NOMO-1 (cell line): ENCODE data around the gene EXPH5.

ENCODE experiments used
- DNase-seq, 2 experiments: peaks; one replicate each; lab custom pipeline; 2025; ENCODE audit not compliant: unreplicated experiment in 2 of 2; lab: John Stamatoyannopoulos, UW

The EXPH5 gene

GRCh38 chr11:108474664-108475463, 118.7 kb downstream of the EXPH5 start:
- no peak for DNase-seq

- DNase-seq, result no peak
These were observed 120.9 kb downstream of the EXPH5 start for GRCh38 chr11:108472681-108473080.

DNA sequence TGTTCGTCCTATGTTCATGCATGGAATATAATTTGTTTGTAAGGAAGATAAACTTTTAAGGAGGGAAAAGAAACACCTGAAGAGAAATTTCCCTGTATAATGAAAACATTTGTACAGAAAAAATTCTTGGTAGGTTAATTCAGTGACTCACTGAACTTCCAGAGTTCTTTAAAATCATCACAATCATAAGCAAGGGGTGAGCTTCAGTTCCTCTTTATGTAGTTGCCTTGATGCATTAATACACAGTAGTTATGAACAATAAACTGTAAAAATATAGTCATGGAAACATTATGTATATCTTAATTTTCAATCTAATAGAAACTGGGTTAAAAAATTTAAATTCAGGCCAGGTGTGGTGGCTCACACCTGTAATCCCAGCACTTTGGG, 125.1 kb downstream of the EXPH5 start:
- peak; percentile 5 to 45 for DNase-seq

DNA sequence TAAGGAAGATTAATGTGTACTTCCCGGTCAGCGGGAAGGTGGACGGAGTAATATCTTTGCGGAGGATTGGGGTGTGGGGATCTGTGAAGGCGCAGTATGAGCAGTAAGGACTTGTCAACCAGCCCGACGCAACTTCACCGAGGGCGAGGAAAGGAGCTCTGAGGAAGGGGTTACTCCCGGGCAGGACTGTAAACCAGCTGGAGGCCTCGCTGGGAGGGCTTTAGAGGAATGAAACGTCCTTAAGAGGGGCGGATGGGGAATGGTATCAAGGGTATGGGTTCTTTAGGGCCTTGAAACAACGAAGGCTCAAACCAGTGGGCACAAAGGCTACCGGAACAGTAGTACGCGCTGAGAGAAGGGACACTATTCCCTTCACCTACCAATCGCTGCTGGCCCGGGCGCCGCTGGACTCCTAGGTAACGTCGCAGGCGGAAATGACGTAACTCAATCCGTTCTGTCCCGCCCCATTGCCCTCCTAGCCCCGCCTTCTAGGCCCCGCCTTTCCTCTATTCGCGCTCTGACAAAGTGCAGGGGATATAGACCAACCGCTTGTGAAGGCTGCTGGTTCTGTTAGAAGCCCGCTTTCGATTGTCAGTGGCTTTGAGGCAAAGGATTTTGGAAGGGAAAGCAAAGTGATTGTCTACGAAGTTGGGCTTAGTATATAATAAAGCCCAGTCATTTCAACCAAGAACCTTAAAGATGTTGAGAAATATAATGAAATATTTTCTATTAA, 126.3 kb downstream of the EXPH5 start, which contains the start of gene C11orf65:
TSS of gene C11orf65 (minus strand) at position 439 of the 733 bp plus-strand sequence. CDS start 5,970 bp downstream, outside the sequence.
- DNase-seq, result peak; percentile 90 to 95

DNA sequence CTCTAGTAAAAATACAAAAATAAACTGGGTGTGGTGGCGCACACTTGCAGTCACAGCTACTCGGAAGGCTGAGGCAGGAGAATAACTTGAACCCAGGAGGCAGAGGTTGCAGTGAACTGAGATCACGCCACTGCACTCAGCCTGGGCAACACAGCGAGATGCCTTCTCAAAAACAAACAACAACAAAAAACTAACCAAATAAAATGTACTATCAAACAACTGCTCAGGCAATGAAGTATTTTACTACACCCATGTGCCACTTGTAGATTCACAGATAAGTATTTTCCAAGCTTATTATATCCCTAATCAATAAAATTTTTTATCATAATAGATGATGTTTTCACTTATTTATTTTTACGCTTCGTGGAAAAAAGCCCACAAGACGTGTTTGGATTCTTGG, 127.2 kb downstream of the EXPH5 start:
- no peak for DNase-seq
